HG02759 (cell line): ENCODE data around the gene CCNA2.
A peak's percentile ranks its signal among the peaks of the same experiment; 100 is the strongest.

Experiments
- ATAC-seq: cut with Tn5 transposase; IDR thresholded peaks from one replicate; pipeline ENCODE4 v1.9.1; 2021; ENCODE audit warnings: mild to moderate bottlenecking, moderate library complexity; ENCODE audit not compliant: unreplicated experiment

CCNA2 gene

GRCh38 chr4:121823505-121824170 lies at the start of gene CCNA2:
Gene CCNA2 (minus strand): TSS chr4:121823883. CDS start chr4:121823628, 255 bp downstream.
- peak; percentile 95 for ATAC-seq

- peak; percentile 99 for ATAC-seq
Observed at GRCh38 chr4:121869841-121870822, 46.4 kb upstream of the CCNA2 start, which contains the start of gene BBS7. Gene BBS7 (minus strand): TSS chr4:121870474. CDS start chr4:121870313, 161 bp downstream.

GRCh38 chr4:121863799-121864198 lies 40.1 kb upstream of the CCNA2 start:
- ATAC-seq, result no peak

GRCh38 chr4:121861426-121861825 lies 37.7 kb upstream of the CCNA2 start:
- no peak for ATAC-seq

- no peak for ATAC-seq
Observed at GRCh38 chr4:121860121-121860520, 36.4 kb upstream of the CCNA2 start.

GRCh38 chr4:121851354-121851753 lies 27.7 kb upstream of the CCNA2 start:
- no peak for ATAC-seq

GRCh38 chr4:121846662-121847061 lies 23.0 kb upstream of the CCNA2 start:
- no peak for ATAC-seq

GRCh38 chr4:121842862-121843261 lies 19.2 kb upstream of the CCNA2 start:
- no peak for ATAC-seq

- ATAC-seq, result no peak
Observed at GRCh38 chr4:121838136-121838535, 14.5 kb upstream of the CCNA2 start.

- no peak for ATAC-seq
Observed at GRCh38 chr4:121829511-121829910, 5.8 kb upstream of the CCNA2 start.

GRCh38 chr4:121827853-121828252 lies 4.2 kb upstream of the CCNA2 start:
- no peak for ATAC-seq

GRCh38 chr4:121824950-121825349 lies 1.3 kb upstream of the CCNA2 start:
- ATAC-seq, result no peak

GRCh38 chr4:121824171-121824527 lies 466 bp upstream of the CCNA2 start:
- ATAC-seq, result no peak

- ATAC-seq, result peak; percentile 38
Observed at GRCh38 chr4:121822796-121823504, 733 bp downstream of the CCNA2 start.

- ATAC-seq, result no peak
Observed at GRCh38 chr4:121822047-121822446, 1.6 kb downstream of the CCNA2 start.

- no peak for ATAC-seq
Observed at GRCh38 chr4:121819216-121819965, 4.3 kb downstream of the CCNA2 start.

GRCh38 chr4:121818215-121818614 lies 5.5 kb downstream of the CCNA2 start:
- no peak for ATAC-seq

- no peak for ATAC-seq
Observed at GRCh38 chr4:121817701-121818100, 6.0 kb downstream of the CCNA2 start.

- ATAC-seq, result no peak
Observed at GRCh38 chr4:121817006-121817405, 6.7 kb downstream of the CCNA2 start.

GRCh38 chr4:121814756-121815155 lies 8.9 kb downstream of the CCNA2 start:
- no peak for ATAC-seq

- ATAC-seq, result no peak
Observed at GRCh38 chr4:121811122-121811521, 12.6 kb downstream of the CCNA2 start.
